GM12892 (cell line): ENCODE data around the gene AGK. TPM values are rescaled to one million over a fixed set of nuclear protein-coding genes. Genes with fewer than 3 reads are reported as not detected.

Experiments used
- DNase-seq: peaks from one replicate; pipeline ENCODE4 v3.0.0; 2011; ENCODE audit not compliant: insufficient read length
- FAIRE-seq: peaks from 2 replicates; lab custom pipeline; 2011; peaks lifted over from hg19 to GRCh38; lab: Jason Lieb, UNC
- POLR2A ChIP-seq: IDR thresholded peaks from 2 replicates; pipeline ENCODE4 v1.6.1; 2011; ENCODE audit warnings: low read depth, low read length, control low read depth
- POLR2AphosphoS5 ChIP-seq: IDR thresholded peaks from 2 replicates; pipeline ENCODE4 v1.6.1; 2011; ENCODE audit warnings: low read depth, low read length, control low read depth
- TAF1 ChIP-seq: IDR thresholded peaks from 2 replicates; pipeline ENCODE4 v1.6.1; 2011; ENCODE audit warnings: low read depth, mild to moderate bottlenecking, control low read depth, low read length, borderline replicate concordance
- polyA plus RNA-seq: library from polyadenylated mRNA; unstranded; fragments of >200 nt; gene quantifications from one replicate; pipeline ENCODE4 v1.2.1, GENCODE V29; 2012; ENCODE audit warnings: missing spikeins, inconsistent platforms; ENCODE audit not compliant: missing spikeins

Gene AGK
- polyA plus RNA-seq: 43.2 TPM

GRCh38 chr7:141551094-141551781, at the start of gene AGK:
AGK (plus strand) TSS chr7:141551410; CDS start chr7:141555467, 4,057 bp downstream.
- FAIRE-seq: peak; percentile 87
- DNase-seq: peak; percentile 73
- TF ChIP-seq POLR2AphosphoS5 (peak; percentile 89), TAF1 (peak; percentile 95), POLR2A (peak; percentile 96)

GRCh38 chr7:141501451-141501850, 49.8 kb upstream of the AGK start:
- no peak for DNase-seq
- TF ChIP-seq POLR2AphosphoS5 (no peak), TAF1 (no peak), POLR2A (no peak)
- FAIRE-seq: no peak

- FAIRE-seq (no peak), DNase-seq (no peak)
- TF ChIP-seq TAF1 (no peak), POLR2A (no peak), POLR2AphosphoS5 (no peak)
Measured at GRCh38 chr7:141511316-141511675, 39.9 kb upstream of the AGK start.

GRCh38 chr7:141511676-141512396, 39.4 kb upstream of the AGK start:
- DNase-seq (no peak), FAIRE-seq (no peak)
- TF ChIP-seq POLR2A (no peak), POLR2AphosphoS5 (no peak), TAF1 (no peak)

GRCh38 chr7:141512597-141512996, 38.6 kb upstream of the AGK start:
- no peak for FAIRE-seq
- DNase-seq: no peak
- TF ChIP-seq POLR2A (no peak), TAF1 (no peak), POLR2AphosphoS5 (no peak)

- TF ChIP-seq POLR2AphosphoS5 (no peak), POLR2A (no peak), TAF1 (no peak)
- FAIRE-seq (no peak), DNase-seq (no peak)
Measured at GRCh38 chr7:141513720-141514119, 37.5 kb upstream of the AGK start.

- DNase-seq (no peak), FAIRE-seq (no peak)
- TF ChIP-seq TAF1 (no peak), POLR2AphosphoS5 (no peak), POLR2A (no peak)
Measured at GRCh38 chr7:141515941-141516340, 35.3 kb upstream of the AGK start.

- no peak for TF ChIP-seq POLR2A
- no peak for TF ChIP-seq POLR2AphosphoS5
- TF ChIP-seq TAF1: no peak
- no peak for FAIRE-seq
Measured at GRCh38 chr7:141519623-141520022, 31.6 kb upstream of the AGK start.

GRCh38 chr7:141522657-141523342, 28.4 kb upstream of the AGK start:
- TF ChIP-seq POLR2A (no peak), TAF1 (no peak), POLR2AphosphoS5 (no peak)
- no peak for FAIRE-seq
- no peak for DNase-seq

More at GRCh38 chr7:141519623-141520022, 31.6 kb upstream of the AGK start:
- DNase-seq: no peak

GRCh38 chr7:141525973-141526514, 25.2 kb upstream of the AGK start:
- TF ChIP-seq POLR2A (no peak), TAF1 (no peak), POLR2AphosphoS5 (no peak)
- DNase-seq (no peak), FAIRE-seq (no peak)

GRCh38 chr7:141527076-141527475, 24.1 kb upstream of the AGK start:
- FAIRE-seq: no peak
- DNase-seq: no peak
- TF ChIP-seq POLR2A: no peak
- no peak for TF ChIP-seq POLR2AphosphoS5
- TF ChIP-seq TAF1: no peak
